Stomach (tissue), 4 donors: ENCODE measurements around the gene KIFC3.

ENCODE experiments used
- POLR2A ChIP-seq, 4 donors: fragments of 450-650 bp; IDR thresholded peaks; one replicate each; pipeline ENCODE4 v1.6.1; 2016; ENCODE audit warnings: antibody characterized with exemption in 4 of 4, control low read depth in 2 of 4, mild to moderate bottlenecking in 1 of 4, moderate library complexity in 1 of 4
- POLR2AphosphoS5 ChIP-seq, 3 donors: sonication (generic); formaldehyde crosslinking; IDR thresholded peaks; one replicate each; pipeline ENCODE4 v1.6.1; 2016; ENCODE audit warnings: antibody characterized with exemption in 3 of 3
- TF ChIP-seq, protein P1 (sequence below), 7 experiments: fragments of 450-650 bp in 4 of 7; fragments of 200-600 bp in 3 of 7; sonication (generic) in 3 of 7; IDR thresholded peaks; one replicate each; pipeline ENCODE4 v1.5.1; 2016 to 2019; ENCODE audit warnings: antibody characterized with exemption in 7 of 7, control low read depth in 2 of 7, mild to moderate bottlenecking in 1 of 7

DNA sequence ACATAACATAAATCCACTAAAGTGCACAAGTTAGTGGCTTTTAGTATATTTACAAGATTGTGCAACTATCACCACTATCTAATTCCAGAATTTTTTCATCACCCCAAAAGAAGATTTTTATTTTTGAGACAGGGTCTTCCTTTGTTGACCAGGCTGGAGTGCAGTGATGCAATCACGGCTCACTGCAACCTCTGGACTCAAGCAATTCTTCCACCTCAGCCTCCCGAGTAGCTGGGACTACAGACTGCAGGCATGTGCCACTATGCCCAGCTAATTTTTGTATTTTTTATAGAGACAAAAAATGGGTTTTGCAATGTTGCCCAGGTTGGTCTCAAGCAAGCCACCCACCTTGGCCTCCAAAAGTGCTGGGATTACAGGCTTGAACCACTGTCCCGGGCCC lies 92.6 kb downstream of the KIFC3 start:
- TF ChIP-seq, protein P1, sequence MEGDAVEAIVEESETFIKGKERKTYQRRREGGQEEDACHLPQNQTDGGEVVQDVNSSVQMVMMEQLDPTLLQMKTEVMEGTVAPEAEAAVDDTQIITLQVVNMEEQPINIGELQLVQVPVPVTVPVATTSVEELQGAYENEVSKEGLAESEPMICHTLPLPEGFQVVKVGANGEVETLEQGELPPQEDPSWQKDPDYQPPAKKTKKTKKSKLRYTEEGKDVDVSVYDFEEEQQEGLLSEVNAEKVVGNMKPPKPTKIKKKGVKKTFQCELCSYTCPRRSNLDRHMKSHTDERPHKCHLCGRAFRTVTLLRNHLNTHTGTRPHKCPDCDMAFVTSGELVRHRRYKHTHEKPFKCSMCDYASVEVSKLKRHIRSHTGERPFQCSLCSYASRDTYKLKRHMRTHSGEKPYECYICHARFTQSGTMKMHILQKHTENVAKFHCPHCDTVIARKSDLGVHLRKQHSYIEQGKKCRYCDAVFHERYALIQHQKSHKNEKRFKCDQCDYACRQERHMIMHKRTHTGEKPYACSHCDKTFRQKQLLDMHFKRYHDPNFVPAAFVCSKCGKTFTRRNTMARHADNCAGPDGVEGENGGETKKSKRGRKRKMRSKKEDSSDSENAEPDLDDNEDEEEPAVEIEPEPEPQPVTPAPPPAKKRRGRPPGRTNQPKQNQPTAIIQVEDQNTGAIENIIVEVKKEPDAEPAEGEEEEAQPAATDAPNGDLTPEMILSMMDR (IDR thresholded peaks at IDR 0.05) = no peak
- TF ChIP-seq POLR2A (IDR thresholded peaks at IDR 0.05) (no peak), POLR2AphosphoS5 (IDR thresholded peaks at IDR 0.05) (no peak)
